Transverse colon (tissue), 4 donors: Measurements from ENCODE around the gene SYCP3. TPM values are rescaled to one million over a fixed set of nuclear protein-coding genes. Genes with fewer than 3 reads are reported as not detected.
A peak's percentile ranks its signal among the peaks of the same experiment; 100 is the strongest.

Source experiments
- DNase-seq: peaks from one replicate; pipeline ENCODE4 v3.0.0-alpha.2; 2019
- H3K27ac ChIP-seq, 4 donors: fragments of 200-600 bp; sonication (generic); 2 replicates each; pipeline ENCODE4 v1.5.1; 2016 to 2018; ENCODE audit warnings: inconsistent platforms in 4 of 4
- H3K27me3 ChIP-seq: fragments of 200-600 bp; sonication (generic); 2 replicates; pipeline ENCODE4 v1.5.1; 2017; ENCODE audit warnings: inconsistent platforms
- H3K36me3 ChIP-seq, 4 donors: fragments of 200-600 bp; sonication (generic); 2 replicates each; pipeline ENCODE4 v1.5.1; 2017 to 2019; ENCODE audit warnings: inconsistent platforms in 4 of 4
- H3K4me1 ChIP-seq, 4 donors: fragments of 200-600 bp; sonication (generic); 2 replicates each; pipeline ENCODE4 v1.5.1; 2017 to 2020; ENCODE audit warnings: inconsistent platforms in 4 of 4
- H3K4me3 ChIP-seq, 4 donors: fragments of 200-600 bp; sonication (generic); 1 replicate in 1 of 4; 2 replicates in 3 of 4; pipeline versions ENCODE4 v1.5.1 to v1.6.1; 2017 to 2019; ENCODE audit warnings: inconsistent platforms in 4 of 4
- H3K9me3 ChIP-seq, 2 donors: fragments of 200-600 bp; sonication (generic); 2 replicates each; pipeline ENCODE4 v1.5.1; 2017 to 2019; ENCODE audit warnings: inconsistent platforms in 2 of 2
- EP300 ChIP-seq: sonication (generic); formaldehyde crosslinking; IDR thresholded peaks from one replicate; pipeline ENCODE4 v1.6.1; 2017; ENCODE audit warnings: antibody characterized with exemption, low read depth
- POLR2A ChIP-seq: fragments of 450-650 bp; IDR thresholded peaks from one replicate; pipeline ENCODE4 v1.6.1; 2016; ENCODE audit warnings: antibody characterized with exemption, mild to moderate bottlenecking, moderate library complexity
- POLR2AphosphoS5 ChIP-seq, 3 donors: sonication (generic); formaldehyde crosslinking; IDR thresholded peaks; one replicate each; pipeline ENCODE4 v1.6.1; 2016; ENCODE audit warnings: antibody characterized with exemption in 3 of 3
- WGBS, 2 donors: methylation state at CpG; one replicate each; pipeline ENCODE4 v1.1.5; 2018; ENCODE audit warnings: low coverage in 1 of 2; 5-methylcytosine and 5-hydroxymethylcytosine counted together
- in situ Hi-C, 4 donors: fragments of 200-750 bp; cut with MboI; loops; one replicate each; pipeline versions ENCODE4 v1.15.0 to v1.15.1; 2017; ENCODE audit warnings: low sequenced_read_pairs in 3 of 4, low pct_ligation_motif_present in 1 of 4, low pct_unique_long_range_greater_than_20kb in 1 of 4
- intact Hi-C: fragments of 100-400 bp; cut with DNase I; formaldehyde crosslinking; loops from one replicate; pipeline ENCODE4 v1.15.1; 2023; ENCODE audit warnings: low total_unique reads
- total RNA-seq, 4 donors: library from RNA; depleted of rRNA; stranded (reverse); fragments of >200 nt; gene quantifications; one replicate each; pipeline ENCODE4 v1.1.0, GENCODE V29; 2016
- TF ChIP-seq, protein P1 (sequence below), 5 experiments: fragments of 200-600 bp in 3 of 5; fragments of 450-650 bp in 2 of 5; sonication (generic) in 3 of 5; IDR thresholded peaks; 1 replicate in 2 of 5; 2 replicates in 3 of 5; pipeline ENCODE4 v1.5.1; 2016 to 2017; ENCODE audit warnings: antibody characterized with exemption in 5 of 5, inconsistent platforms in 3 of 5, mild to moderate bottlenecking in 2 of 5, moderate library complexity in 1 of 5

The SYCP3 gene
- total RNA-seq, 4 donors from 2014 or later, result 0.16 TPM; not detected in 3

DNA sequence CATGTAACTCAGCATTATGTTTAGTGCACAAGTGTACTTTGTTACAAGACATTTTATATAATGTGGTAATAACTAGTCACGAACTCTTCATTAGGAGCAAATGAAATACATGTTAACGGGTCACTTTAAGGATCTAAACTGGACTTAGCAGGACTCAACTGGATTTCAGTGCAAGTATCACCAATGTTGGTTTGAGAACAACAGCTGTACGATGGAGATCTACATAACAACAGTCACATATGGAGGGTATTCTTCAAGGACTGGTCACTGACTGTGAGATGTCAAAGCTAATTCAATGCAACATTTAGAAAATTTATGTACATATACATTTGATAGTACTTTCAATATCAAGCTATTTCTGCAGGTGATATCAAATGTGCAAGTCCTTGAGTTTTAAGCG is 22.5 kb upstream of the SYCP3 start:
- 91 to 98% methylated on average over 4 of the region's 4 CpGs for WGBS, 2 donors
- no peaks in the 10 kb centered on the region for H3K9me3 ChIP-seq
- intact Hi-C loops (no loop called here), in situ Hi-C loops (loop anchor here in 3 of 4 donors (10.0 to 25.0 kb wide), 3 partner anchors 199 to 349 kb away; partner anchors contain the start of gene ARL1 (in 2 of the 3))
- no peaks in the 10 kb centered on the region for H3K27me3 ChIP-seq
- TF ChIP-seq POLR2AphosphoS5 (IDR thresholded peaks at IDR 0.05) (no peak), POLR2A (no peak), EP300 (no peak)
- TF ChIP-seq, protein P1, sequence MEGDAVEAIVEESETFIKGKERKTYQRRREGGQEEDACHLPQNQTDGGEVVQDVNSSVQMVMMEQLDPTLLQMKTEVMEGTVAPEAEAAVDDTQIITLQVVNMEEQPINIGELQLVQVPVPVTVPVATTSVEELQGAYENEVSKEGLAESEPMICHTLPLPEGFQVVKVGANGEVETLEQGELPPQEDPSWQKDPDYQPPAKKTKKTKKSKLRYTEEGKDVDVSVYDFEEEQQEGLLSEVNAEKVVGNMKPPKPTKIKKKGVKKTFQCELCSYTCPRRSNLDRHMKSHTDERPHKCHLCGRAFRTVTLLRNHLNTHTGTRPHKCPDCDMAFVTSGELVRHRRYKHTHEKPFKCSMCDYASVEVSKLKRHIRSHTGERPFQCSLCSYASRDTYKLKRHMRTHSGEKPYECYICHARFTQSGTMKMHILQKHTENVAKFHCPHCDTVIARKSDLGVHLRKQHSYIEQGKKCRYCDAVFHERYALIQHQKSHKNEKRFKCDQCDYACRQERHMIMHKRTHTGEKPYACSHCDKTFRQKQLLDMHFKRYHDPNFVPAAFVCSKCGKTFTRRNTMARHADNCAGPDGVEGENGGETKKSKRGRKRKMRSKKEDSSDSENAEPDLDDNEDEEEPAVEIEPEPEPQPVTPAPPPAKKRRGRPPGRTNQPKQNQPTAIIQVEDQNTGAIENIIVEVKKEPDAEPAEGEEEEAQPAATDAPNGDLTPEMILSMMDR (IDR thresholded peaks at IDR 0.05), result no peak
- no peak for DNase-seq
- no peak overlapping the region for H3K27ac ChIP-seq
- peaks cover 0 to 15% (median 2%) of the 10 kb centered on the region in 4 donors for H3K36me3 ChIP-seq
- peaks cover 0 to 13% (median 1%) of the 10 kb centered on the region in 4 donors for H3K4me1 ChIP-seq
- H3K4me3 ChIP-seq, result no peak overlapping the region

GRCh38 chr12:101761350-101761749 is 22.1 kb upstream of the SYCP3 start:
- Histone ChIP-seq H3K27me3 (no peaks in the 10 kb centered on the region), H3K27ac (no peak overlapping the region), H3K4me1 (peaks cover 0 to 13% (median 1%) of the 10 kb centered on the region in 4 donors), H3K9me3 (no peaks in the 10 kb centered on the region), H3K4me3 (no peak overlapping the region), H3K36me3 (peaks cover 0 to 12% (median 4%) of the 10 kb centered on the region in 4 donors)
- no peak for DNase-seq
- TF ChIP-seq EP300, result no peak
- in situ Hi-C loops (loop anchor here in 3 of 4 donors (10.0 to 25.0 kb wide), 3 partner anchors 199 to 349 kb away; partner anchors contain the start of gene ARL1 (in 2 of the 3)), intact Hi-C loops (no loop called here)
- WGBS, 2 donors, result 75 to 76% methylated on average over 5 of the region's 5 CpGs

DNA sequence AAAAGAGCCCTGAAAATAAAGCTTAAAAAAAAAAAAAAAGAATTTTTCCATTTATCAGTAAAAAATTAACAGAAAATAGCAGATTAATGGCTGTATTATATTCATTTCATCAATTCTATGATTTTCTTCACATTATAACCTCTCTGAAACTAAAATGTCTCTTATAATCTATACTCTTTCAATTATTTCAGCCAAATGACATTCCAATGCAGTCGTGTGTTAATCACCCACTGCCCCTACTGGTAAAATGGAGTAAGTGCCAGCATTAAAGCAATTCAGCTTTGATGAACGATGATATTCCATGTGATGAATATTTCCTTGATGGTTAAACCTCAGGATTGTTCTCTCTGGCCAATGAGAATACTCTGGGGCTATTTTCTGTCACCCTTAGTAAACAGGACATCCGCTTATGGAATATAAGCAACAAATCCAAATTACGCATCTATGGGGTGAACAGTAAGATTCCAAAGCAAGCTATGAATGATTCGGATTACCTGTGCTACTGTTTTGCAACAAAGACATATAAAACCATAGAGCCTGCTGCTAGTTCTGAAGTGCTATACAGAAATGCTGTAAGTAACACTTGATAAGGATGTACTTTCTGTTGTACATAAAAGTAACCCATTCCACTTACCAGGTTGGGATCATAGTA is 20.3 kb upstream of the SYCP3 start:
- Histone ChIP-seq H3K4me3 (no peak overlapping the region), H3K9me3 (no peaks in the 10 kb centered on the region), H3K27ac (no peak overlapping the region), H3K36me3 (peaks cover 0 to 21% (median 6%) of the 10 kb centered on the region in 4 donors), H3K27me3 (no peaks in the 10 kb centered on the region), H3K4me1 (peaks cover 0 to 8% (median 1%) of the 10 kb centered on the region in 4 donors)
- TF ChIP-seq POLR2A (no peak), EP300 (no peak), POLR2AphosphoS5 (IDR thresholded peaks at IDR 0.05) (no peak)
- TF ChIP-seq, protein P1 (IDR thresholded peaks at IDR 0.05), result peak; percentile 69 to 79 (median 72)
- in situ Hi-C loops, result loop anchor here in 3 of 4 donors (10.0 to 25.0 kb wide), 3 partner anchors 197 to 347 kb away; partner anchors contain the start of gene ARL1 (in 2 of the 3)
- no peak for DNase-seq
- intact Hi-C loops, result no loop called here
- 55 to 63% methylated on average over 5 of the region's 5 CpGs for WGBS, 2 donors

- Histone ChIP-seq H3K4me1 (no peaks in the 10 kb centered on the region), H3K9me3 (no peaks in the 10 kb centered on the region), H3K36me3 (peaks cover 0 to 52% (median 20%) of the 10 kb centered on the region in 4 donors), H3K4me3 (no peak overlapping the region), H3K27me3 (no peaks in the 10 kb centered on the region), H3K27ac (no peak overlapping the region)
- no peak for TF ChIP-seq EP300
- no peak for TF ChIP-seq POLR2AphosphoS5 (IDR thresholded peaks at IDR 0.05)
- TF ChIP-seq POLR2A, result no peak
- TF ChIP-seq, protein P1 (IDR thresholded peaks at IDR 0.05), result no peak
- WGBS, 2 donors, result 94 to 100% methylated on average over 2 to 4 of the region's 4 CpGs
- in situ Hi-C loops, result loop anchor here in 2 of 4 donors (25.0 kb wide), 2 partner anchors 188 to 338 kb away; partner anchors contain the start of gene ARL1 (in 2 of the 2)
- intact Hi-C loops, result no loop called here
- no peak for DNase-seq
Measured at GRCh38 chr12:101750152-101750551, 10.9 kb upstream of the SYCP3 start.
